Activated CD4-positive, alpha-beta T cell treated with anti-CD3 and anti-CD28 coated beads, Interleukin-2, amount 50 U/mL, for 48 hours (primary cell): ENCODE data around the gene PIWIL1.

Source experiments
- DNase-seq, 2 experiments: peaks; one replicate each; pipeline ENCODE4 v3.0.0-alpha.2; 2020

Gene PIWIL1

DNA sequence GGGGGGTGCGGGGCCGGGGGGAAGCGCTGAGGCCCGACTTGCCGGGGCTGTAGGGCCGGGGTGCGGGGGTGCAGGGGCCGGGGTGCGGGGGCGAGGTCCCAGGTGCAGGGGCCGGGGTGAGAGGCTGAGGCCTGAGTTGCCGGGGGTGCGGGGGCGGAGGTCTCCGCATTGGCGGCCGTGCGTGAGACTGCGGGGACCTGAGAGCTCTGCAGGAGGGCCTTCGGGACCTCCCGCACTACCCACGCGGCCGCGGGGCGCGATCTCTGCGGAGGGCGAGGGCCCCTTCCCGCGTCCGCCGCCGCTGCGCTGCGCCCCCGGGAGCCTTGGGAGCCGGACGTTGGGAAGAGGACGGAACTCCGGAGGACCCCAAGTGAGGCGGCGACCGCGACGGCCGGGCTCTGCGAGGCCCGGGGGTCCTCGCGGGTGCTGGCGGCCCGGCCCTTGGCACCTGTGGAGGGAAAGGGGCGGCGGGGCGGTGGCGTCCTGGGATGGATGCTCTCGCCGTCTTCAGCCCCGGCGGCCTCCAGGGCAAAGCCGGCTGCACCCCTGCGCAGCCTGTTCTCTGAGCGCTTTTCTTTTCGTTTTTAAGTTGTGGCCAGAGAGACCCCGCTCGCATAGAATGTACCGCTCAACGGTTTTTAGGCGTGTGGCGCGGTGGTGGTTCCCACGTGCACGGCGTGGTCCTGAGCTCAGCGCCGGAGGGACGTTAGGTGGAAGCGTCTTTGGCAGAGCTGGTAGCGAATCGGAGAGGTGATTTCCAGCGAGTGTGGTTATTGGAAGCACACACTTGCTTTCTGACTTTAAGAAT is 1.3 kb downstream of the PIWIL1 start:
- no peak for DNase-seq

DNA sequence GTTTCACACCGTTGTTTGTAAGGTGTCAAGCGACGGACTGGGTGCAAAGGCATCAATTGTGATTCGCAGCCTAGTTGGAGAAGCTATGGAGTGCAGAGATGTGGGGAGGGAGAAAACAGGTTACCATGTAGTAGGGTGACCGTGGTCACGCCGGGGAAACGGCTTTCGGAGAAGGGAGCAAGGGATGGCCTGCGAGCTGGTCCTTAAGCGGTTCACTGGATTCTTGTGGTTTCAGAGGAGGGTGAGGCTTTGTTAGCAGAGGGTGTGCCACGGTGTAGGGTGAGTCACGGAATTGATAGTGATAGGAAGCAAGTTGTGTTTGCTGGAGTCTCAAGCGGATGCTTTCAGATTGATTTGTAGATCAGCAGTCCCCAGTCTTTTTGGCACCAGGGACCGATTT is 2.3 kb downstream of the PIWIL1 start:
- no peak for DNase-seq

DNA sequence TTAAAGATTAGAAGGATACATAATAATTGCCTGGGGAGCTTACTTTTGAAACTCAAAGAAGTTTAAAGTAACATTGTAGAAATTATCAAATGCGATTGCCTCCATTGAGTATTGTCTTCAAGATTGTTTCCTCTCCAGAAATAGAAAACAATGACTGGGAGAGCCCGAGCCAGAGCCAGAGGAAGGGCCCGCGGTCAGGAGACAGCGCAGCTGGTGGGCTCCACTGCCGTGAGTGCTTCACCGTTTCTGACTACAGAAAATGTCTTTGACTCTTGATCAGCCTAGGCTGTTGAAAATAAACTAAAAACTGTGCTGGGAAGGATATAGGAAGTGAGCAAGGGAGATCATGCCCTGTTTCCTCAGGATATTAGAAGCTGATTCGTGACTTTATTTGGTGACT is 4.8 kb downstream of the PIWIL1 start:
- DNase-seq: no peak

DNA sequence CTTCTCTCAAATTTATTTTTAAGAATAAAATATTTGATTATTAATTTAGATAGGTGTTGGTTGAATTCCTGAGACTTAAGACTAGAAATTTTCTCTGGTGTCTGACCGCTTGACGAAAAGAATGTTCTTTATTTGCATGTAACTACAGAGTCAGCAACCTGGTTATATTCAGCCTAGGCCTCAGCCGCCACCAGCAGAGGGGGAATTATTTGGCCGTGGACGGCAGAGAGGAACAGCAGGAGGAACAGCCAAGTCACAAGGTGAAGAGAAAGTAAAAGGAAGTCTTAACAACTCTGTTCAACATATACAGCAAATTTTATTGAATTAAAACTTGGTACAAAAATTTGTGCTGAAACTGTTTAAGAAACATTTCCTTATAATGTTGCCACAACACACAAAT is 5.2 kb downstream of the PIWIL1 start:
- no peak for DNase-seq

DNA sequence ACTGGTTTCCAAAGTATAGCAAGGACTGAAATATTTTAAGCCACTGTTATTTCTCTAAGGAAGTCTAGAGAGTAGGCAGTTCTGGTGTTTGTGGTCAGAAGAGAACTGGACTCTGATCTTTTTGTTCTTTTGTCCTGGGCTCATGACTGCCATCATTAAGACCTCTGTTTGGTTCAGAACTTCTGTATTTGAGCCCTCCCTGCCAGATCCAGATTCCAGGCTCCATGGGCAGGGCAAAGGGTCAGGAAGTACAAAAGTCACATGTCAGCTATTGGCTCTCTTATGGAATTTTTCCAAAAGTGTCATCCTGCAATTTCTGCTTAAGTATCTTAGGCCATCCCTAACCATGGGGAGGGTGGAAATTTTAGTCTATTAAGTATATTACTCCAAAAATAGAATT is 6.8 kb downstream of the PIWIL1 start:
- DNase-seq: no peak

DNA sequence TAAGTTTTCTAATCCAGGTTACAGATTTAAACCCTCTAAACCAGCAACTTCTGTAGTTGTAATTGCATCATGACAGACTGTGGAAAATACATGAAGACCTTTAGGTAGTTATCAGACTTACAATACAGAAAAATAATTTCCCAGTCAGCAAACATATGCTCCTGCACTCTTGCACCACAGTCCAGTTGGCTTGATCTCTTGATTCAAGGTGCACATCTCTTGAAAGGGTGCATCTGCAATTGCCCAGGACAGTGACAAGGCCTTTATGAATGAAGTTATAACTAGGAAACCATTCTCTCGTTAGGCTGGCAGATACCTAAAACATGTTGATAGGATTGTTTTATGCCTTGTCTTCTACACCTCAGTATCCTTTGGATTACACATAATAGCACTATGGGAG is 7.6 kb downstream of the PIWIL1 start:
- DNase-seq: no peak

DNA sequence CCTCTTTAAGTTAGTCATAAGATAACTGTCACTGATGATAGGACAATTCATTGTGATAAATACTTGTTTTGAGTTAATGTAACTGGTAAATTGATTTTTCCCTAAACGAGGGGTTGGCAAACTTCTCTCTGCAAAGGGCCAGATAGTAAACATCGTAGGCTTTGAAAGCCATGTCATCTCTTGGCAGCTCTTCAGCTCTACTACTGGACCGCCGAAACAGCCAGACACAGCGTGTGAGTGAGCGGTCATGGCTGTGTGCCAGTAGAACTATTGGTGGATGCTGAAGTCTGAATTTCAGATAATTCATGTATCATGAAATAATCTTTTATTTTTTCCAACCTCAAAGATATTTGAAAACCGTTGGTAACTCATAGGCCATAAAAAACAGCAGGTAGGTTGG is 9.9 kb downstream of the PIWIL1 start:
- DNase-seq: no peak

DNA sequence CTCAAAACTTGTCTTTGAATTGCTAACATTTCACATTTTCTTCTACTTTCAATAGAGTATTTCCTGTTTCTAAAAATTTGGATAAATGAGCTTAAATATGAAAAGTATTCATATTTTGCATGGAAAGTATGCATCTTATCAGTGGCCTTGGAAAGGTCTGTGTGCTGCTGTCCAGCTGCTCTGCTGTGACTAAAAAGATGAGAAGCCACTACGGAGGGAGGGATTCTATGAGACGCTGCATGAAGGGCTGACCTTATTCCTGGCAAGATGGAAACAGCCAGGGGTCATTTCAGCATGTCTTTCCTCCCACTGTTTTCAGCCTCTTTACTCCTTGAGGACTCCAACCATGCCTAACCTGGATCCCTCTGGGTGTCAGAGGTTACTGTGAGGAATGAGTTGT is 13.0 kb downstream of the PIWIL1 start:
- no peak for DNase-seq

DNA sequence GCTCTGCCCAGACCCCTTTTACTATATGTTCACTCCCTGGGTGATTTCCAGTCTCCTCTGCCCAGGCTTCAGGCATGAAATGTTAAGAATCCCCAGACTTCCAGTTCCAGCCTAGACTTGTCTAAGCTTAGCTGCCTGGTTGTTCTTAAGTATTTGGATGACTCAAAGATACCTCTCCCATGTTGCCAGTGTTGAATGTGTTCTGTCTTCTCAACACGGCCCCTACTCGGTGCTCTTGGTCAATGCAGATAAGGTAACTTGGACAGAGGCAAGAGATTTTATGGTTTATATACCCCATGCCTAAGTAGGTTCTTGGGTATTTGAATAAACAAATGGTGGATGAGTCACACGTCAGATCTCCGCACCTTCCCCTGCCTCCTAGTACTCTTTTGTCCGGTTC is 13.6 kb downstream of the PIWIL1 start:
- no peak for DNase-seq

DNA sequence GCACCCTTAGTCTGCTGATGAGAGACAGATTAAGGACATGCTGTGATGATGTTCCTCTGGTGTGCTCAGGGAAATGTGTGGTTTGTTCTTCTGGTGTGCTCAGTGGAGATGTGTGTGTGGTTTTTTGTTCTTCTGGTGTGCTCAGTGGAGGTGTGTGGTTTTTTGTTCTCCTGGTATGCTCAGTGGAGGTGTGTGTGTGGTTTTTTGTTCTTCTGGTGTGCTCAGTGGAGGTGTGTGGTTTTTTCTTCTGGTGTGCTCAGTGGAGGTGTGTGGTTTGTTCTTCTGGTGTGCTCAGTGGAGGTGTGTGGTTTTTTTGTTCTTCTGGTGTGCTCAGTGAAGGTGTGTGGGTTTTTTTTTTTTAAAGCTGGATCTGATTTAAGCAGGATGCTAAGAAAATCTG is 15.4 kb downstream of the PIWIL1 start:
- no peak for DNase-seq

DNA sequence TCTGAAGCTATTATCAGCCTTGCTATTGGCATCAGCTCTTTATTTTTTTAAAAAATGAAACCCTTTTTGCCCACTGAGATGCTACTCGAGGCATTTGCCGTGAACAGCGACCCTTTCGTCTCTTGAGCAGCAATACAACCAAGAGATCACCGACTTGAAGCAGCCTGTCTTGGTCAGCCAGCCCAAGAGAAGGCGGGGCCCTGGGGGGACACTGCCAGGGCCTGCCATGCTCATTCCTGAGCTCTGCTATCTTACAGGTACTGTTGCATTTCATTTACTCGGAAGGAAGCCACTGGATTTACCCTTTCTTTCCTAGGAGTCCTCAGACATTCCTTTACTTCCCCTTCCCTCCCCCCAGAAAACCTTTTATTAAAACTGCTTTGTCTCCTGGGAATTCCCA is 16.7 kb downstream of the PIWIL1 start:
- DNase-seq: no peak

DNA sequence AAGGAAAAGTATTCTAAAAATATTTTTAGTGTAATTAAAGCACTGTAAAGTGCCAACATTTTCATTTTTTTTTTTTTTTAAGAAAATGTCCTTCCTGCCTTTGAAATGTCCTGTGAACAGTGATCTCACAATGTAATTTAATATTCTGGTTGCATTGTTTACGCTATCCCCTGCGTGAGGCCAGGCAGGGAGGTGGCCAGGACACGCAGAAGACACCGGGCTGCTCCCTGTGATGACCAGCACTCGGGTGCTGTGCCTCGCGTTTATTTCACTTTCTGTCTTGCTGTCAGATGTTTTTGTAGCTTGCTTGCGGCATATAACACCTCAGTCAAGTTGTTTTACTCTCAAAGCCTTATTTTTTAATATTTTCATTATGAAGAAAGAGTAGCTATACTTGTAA is 18.5 kb downstream of the PIWIL1 start:
- DNase-seq: no peak

DNA sequence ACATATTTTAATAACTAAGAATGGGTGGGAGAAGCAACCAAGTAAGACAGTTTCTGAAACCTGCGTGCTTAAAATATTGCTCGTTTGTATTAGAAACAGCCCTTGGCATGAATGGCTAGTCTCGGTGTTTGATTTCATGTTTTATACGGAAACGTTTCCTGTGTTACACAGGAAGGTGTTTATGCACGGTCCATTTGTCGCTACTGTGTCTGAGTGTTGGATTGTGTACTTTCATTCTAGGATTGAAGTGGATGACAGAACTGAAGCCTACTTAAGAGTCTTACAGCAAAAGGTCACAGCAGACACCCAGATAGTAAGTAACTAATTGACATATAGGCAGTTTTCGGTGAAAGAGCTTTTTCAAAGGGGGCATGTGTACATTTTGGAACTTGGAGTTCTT is 19.6 kb downstream of the PIWIL1 start:
- no peak for DNase-seq

DNA sequence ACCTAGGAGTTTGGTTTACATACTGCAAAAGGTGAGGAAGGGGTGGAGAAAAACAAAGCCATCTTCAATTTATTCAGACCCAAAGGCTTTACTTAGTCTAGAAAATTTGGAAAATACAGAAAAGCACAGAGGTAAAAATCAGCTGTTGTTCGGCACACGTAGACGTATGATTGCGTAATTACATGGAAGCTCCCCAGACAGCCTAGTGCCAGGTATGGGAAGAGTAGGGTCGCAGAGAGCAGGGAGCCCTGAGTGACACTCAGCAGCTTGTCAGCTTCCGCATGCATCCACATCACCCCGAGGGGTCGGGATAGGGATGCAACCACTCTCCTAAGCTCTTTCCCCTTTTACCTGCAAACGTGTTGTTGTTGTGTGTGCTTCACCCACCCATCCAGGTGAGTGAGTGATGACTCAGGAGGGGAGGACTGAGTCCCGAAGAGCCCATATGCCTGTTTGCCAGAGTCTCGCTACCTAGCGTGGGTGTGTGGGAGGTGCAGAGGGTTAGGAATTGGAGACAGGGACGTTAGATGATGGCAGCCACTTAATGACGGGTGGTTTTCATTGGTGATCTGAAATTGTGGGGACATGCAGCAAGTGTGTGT is 20.1 kb downstream of the PIWIL1 start:
- no peak for DNase-seq

DNA sequence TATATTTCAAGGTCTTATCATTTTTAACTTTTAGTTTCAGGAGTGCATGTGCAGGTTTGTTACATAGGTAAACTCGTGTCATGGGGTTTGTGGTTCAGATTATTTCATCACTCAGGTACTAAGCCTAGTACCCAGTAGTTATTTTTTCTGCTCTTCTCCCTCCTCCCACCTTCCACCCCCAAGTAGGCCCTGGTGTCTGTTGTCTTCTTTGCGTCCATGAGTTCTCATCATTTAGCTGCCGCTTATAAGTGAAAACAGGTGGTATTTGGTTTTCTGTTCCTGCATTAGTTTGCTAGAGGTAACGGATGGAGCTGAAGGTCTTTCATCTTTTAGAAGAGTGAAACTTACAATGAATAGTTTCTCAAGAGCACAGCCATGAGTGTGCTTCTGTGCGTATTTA is 24.4 kb downstream of the PIWIL1 start:
- no peak for DNase-seq

DNA sequence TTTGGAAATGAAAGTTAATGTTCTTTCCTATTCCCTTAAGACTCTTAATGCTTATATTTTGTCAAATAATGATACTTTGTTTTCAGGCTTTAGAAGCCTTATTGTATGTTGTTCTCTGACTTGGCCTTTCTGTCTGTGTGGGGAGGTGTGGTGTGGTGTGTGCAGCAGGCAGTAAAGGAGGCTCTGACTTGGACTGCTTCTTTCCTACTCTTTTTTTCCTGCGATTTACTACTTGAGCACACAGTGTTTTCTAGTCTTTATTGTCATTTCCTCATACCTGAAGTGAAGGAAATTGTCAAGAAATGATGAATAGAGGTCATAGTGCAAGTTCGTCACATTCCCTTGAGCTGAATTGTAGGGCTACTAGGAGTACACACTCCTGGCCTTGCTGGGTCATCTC is 26.9 kb downstream of the PIWIL1 start:
- DNase-seq: no peak

DNA sequence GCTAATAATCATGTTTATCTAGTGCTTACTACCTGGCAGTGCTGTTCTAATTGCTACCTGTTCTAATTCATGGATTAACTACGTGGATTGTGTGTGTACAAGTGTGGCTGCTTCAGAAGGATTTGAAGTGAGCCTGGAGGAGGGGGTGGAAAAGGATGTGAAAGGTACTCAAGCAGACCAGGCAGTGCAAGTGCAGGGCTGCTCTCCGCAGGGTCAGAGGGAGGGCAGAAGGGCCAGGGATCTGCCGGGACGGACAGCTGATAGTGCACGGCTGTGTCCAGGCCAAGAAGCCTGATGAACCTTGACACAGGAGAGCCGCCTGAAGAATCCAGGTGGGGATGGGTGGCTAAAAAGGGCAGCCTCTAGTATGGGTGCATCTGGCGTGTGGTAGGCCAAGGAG is 28.5 kb downstream of the PIWIL1 start:
- DNase-seq: no peak

DNA sequence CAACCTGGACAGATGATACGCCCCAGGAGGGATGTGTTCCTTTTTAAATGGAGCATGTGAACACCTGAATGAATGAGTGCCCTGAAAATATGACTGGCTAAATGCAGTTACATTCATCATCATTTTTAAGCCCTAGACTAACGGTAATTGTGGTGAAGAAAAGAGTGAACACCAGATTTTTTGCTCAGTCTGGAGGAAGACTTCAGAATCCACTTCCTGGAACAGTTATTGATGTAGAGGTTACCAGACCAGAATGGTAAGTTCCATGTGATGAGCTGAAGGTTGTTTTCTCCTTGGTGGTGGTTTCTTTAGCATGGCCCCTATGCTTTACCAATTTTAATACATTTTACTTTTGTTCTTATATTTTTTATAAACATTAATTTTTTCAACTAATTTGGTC is 29.3 kb downstream of the PIWIL1 start:
- DNase-seq: no peak

DNA sequence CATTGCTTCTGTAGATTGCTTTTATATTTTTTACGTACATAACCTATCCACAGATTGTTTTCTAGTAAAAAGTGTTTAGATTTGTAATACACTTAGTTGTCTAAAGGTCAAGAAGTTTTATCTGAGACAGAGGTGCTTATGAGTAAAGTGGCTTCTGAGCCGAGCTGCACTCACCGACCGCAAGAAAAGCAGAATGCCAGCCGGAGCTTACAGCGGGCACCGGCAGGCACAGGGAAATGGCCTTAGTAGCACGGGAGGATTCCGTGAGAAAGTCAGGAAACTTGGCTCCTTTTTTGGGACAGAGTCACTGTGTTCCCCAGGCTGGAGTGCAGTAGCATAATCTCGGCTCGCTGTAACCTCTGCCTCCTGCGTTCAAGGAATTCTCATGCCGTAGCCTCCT is 29.8 kb downstream of the PIWIL1 start:
- no peak for DNase-seq

DNA sequence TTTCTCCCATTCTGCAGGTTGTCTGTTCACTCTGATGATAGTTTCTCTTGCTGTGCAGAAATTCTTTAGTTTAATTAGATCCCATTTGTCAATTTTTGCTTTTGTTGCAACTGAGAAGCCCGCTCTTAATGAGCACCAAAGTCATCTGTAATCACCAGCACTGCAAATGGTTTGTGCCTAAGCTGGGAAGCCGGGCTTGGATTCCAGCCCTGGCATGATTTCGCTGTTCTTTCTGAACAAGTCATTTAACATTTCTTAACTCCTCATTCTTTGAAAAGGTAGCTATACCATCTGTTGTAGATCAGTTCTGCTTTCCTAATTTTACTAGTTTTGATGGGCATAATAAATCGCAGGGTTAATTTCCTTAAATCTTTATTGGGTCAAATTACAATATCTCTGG is 32.1 kb downstream of the PIWIL1 start:
- DNase-seq: no peak

DNA sequence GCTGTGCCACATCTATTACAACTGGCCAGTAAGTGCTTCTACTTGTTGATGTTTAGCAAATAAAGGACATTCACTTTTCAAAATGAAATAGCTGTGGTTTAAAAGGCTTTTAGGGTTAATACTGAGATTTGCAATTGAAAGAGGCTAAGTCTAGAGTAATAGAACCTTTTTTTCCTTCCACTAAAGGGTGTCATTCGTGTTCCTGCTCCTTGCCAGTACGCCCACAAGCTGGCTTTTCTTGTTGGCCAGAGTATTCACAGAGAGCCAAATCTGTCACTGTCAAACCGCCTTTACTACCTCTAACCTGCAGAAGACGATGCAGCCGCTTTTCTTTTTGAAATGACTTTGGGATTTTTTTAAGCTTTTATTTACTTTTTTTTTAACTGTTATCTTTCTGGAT is 33.6 kb downstream of the PIWIL1 start:
- no peak for DNase-seq

DNA sequence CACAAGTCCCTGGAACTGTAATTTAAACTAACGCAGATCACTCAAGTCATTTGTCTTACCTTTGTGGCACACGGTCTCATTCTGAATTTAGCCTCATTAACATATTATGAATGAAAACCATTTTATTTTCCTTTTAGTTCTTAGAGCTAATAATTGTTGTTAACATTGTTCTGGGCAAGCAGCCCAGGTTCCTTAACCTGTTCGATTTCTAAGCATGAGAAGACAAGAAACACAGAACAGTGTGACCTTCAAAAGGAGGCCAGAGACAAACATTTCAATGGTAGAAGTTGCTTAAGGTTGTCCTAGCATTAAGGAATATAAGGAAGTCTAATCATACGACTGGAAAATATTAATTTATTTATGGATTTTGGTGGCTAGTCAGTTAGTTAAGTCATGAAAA is 35.2 kb downstream of the PIWIL1 start:
- DNase-seq: no peak

DNA sequence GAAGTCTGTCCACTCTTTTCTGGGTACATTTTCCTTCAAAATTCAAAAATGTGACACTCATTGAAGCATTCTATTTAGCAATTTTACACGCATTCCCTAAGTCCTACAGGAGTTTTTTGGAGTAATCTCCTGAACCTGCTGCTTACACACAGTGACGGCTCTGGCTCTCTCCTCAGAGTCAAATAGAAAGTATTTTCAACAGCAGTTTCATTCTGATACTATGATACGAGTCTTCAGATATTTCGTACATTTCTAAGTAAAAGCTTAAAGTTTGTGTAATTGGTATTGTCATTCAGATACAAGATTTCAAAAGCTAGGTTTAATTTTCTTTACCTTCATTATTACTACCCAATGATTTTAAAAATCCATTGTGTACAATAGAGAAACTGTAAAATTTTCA is 36.4 kb downstream of the PIWIL1 start:
- DNase-seq: no peak

DNA sequence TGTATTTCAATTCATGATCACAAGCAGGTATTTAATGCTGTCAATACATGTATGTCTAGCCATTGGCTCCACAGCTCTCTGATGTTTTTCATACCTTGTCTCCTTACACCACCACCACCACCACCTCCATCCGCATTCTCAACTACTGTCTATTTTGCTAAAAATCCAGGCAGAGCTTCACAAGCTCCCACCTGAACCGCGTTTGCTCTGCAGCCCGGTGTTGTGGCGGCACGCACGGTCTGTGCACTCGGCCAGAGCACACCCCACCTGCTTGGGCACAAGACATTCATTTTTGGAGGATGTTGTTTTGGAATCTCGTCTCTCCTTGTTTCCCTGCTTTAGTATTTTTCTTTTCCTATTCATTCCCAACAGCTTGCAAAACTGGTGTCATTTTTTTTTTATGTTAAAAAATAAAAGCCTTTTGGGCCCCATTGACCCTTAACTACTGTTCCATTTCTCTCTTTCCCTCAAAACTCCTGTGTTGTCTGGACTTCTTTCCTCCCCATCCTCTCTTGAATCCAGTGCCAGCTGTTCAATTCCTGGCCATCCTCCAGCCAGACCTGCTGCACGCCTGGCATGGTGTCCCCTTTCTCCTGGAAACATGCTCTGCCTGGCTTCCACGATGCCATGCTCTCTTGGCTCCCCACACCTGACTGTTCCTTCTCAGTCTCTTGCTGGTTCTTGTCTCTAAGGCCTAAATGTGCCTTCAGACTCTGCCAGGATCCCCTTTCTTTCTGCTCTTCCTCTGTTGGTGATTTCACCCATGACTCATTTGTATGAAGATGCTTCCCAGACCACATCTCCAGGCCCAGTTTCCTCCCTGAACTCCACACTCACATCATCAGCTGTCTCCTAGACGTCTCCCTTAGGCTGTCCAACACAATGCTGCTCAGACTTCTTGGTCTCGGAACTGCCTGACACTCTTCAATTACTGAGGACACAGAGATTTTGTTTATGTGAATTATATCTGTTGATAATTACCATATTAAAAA is 37.9 kb downstream of the PIWIL1 start:
- DNase-seq: no peak
